ENCODE data around the gene SEMA5A.

SEMA5A gene

DNA sequence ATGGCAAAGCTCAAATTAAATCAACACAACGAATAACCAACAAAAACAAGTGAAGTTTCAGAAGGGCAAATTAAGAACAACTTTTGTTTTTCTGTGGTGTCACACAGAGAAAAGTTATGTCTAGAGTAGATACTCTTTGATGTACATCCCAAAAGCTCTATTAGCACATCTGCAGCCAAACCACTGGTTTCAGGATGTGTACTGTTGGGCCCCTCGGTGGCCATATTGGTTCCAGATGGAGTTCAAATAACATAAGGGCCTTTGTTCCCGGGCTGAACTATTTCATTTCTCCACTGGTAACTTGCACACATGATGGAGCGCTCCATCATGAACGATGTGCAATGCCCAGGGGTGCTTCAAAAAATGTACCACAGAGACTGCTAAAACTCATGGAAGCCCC, 126.1 kb downstream of the SEMA5A start:
- Histone ChIP-seq H3K79me1 (replicated peaks; ENCODE audit: low read length, poor library complexity, severe bottlenecking) (peaks cover 27% of the 10 kb centered on the region), H2BK12ac (ENCODE audit: low read length in 2 of 2) (no peak overlapping the region), H4K8ac (ENCODE audit: low read length) (no peak overlapping the region), H3K14ac (ENCODE audit: low read length in 2 of 2) (no peak overlapping the region), H3K4me3 (ENCODE audit: insufficient read depth in 1 of 2, low read depth in 1 of 2, low read length in 2 of 2) (no peak overlapping the region), H2AFZ (ENCODE audit: low read depth, low read length) (no peak overlapping the region), H2AK5ac (ENCODE audit: low read length, severe bottlenecking) (peak overlapping the region; percentile 62), H3K9ac (ENCODE audit: low read length) (no peak overlapping the region), H3K27me3 (ENCODE audit: control insufficient read depth in 1 of 2, insufficient read depth in 1 of 2, low read length in 2 of 2) (no peaks in the 10 kb centered on the region), H3K36me3 (ENCODE audit: control insufficient read depth in 1 of 2, insufficient read depth in 2 of 2, low read depth in 1 of 2, low read length in 2 of 2) (peaks cover 0 to 9% of the 10 kb centered on the region in 2 experiments), H2BK15ac (ENCODE audit: low read depth, poor library complexity, severe bottlenecking) (no peak overlapping the region), H3K4me2 (ENCODE audit: low read length, poor library complexity, severe bottlenecking) (no peak overlapping the region), H3K9me3 (ENCODE audit: control insufficient read depth, low read length) (peaks cover 14% of the 10 kb centered on the region), H3K4me1 (ENCODE audit: control insufficient read depth, insufficient read depth, low read depth, low read length) (peaks cover 3% of the 10 kb centered on the region), H3K4ac (ENCODE audit: low read depth in 1 of 2, low read length in 2 of 2) (no peak overlapping the region), H4K91ac (ENCODE audit: low read length) (no peak overlapping the region), H3K27ac (ENCODE audit: low read length, poor library complexity, severe bottlenecking) (no peak overlapping the region), H3K23ac (ENCODE audit: low read length in 2 of 2) (no peak overlapping the region), H2BK5ac (ENCODE audit: low read depth, low read length, poor library complexity, severe bottlenecking) (no peak overlapping the region), H2BK120ac (ENCODE audit: low read depth, low read length) (no peak overlapping the region), H3K18ac (ENCODE audit: low read depth in 1 of 2, low read length in 2 of 2) (no peak overlapping the region)
- 96% methylated on average over 5 of the region's 5 CpGs for WGBS
- no peak for DNase-seq

DNA sequence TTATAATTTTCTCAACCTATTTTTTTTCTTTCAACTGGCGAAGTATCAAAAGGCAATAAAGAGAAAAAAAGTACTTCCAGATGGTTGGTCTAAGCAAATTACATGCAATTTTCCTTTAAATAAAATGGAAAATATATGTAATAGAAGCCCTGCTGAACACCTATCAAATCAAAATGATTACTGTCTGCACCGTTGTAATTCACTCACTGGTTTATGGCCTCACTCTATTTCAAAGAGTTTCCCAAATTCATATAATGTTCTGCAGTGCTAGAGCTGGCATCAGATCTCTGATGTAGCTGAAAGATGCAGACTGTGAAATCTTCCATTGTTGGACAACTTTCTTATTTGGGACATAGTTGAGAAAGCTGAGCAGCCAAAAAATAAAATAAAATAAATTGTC, 130.3 kb downstream of the SEMA5A start:
- no CpG with 5 or more reads among the region's 2 CpGs for WGBS
- no peak overlapping the region for H3K18ac ChIP-seq (ENCODE audit: low read depth in 1 of 2, low read length in 2 of 2)
- H2AFZ ChIP-seq (ENCODE audit: low read depth, low read length), result no peak overlapping the region
- H3K4me2 ChIP-seq (ENCODE audit: low read length, poor library complexity, severe bottlenecking), result no peak overlapping the region
- no peak overlapping the region for H3K23ac ChIP-seq (ENCODE audit: low read length in 2 of 2)
- H2BK15ac ChIP-seq (ENCODE audit: low read depth, poor library complexity, severe bottlenecking), result no peak overlapping the region
- H4K8ac ChIP-seq (ENCODE audit: low read length), result no peak overlapping the region
- no peak overlapping the region for H3K9ac ChIP-seq (ENCODE audit: low read length)
- peaks cover 26% of the 10 kb centered on the region for H3K79me1 ChIP-seq (replicated peaks; ENCODE audit: low read length, poor library complexity, severe bottlenecking)
- no peak overlapping the region for H3K27ac ChIP-seq (ENCODE audit: low read length, poor library complexity, severe bottlenecking)
- no peak overlapping the region for H2BK120ac ChIP-seq (ENCODE audit: low read depth, low read length)
- H2BK12ac ChIP-seq (ENCODE audit: low read length in 2 of 2), result no peak overlapping the region
- H3K4me1 ChIP-seq (ENCODE audit: control insufficient read depth, insufficient read depth, low read depth, low read length), result peaks cover 4% of the 10 kb centered on the region
- H2AK5ac ChIP-seq (ENCODE audit: low read length, severe bottlenecking), result no peak overlapping the region
- no peak overlapping the region for H4K91ac ChIP-seq (ENCODE audit: low read length)
- H3K4ac ChIP-seq (ENCODE audit: low read depth in 1 of 2, low read length in 2 of 2), result no peak overlapping the region
- no peak for DNase-seq
- peaks cover 0 to 13% of the 10 kb centered on the region in 2 experiments for H3K36me3 ChIP-seq (ENCODE audit: control insufficient read depth in 1 of 2, insufficient read depth in 2 of 2, low read depth in 1 of 2, low read length in 2 of 2)
- no peak overlapping the region for H2BK5ac ChIP-seq (ENCODE audit: low read depth, low read length, poor library complexity, severe bottlenecking)
- H3K4me3 ChIP-seq (ENCODE audit: insufficient read depth in 1 of 2, low read depth in 1 of 2, low read length in 2 of 2), result no peak overlapping the region
- H3K27me3 ChIP-seq (ENCODE audit: control insufficient read depth in 1 of 2, insufficient read depth in 1 of 2, low read length in 2 of 2), result no peaks in the 10 kb centered on the region
- peaks cover 14% of the 10 kb centered on the region for H3K9me3 ChIP-seq (ENCODE audit: control insufficient read depth, low read length)
- no peak overlapping the region for H3K14ac ChIP-seq (ENCODE audit: low read length in 2 of 2)

DNA sequence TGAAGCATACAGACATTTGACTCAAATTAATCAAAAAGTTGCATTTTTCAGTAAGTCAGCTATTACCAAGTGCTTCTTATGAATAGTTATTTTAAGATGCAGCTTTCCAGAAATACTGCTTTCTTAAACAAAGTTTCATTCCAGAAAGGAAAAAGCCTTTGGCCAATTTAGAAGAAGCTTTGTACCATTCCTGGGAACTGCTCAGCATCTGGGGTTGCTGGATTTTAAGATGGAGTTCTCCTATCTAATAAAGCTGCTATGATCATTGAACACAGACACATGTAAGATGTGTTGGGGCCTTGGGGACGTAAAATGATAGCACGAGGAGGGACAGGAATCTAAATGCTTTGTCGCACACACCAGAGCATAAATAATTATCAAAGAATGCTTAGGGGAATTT, 130.8 kb downstream of the SEMA5A start:
- no peak overlapping the region for H3K23ac ChIP-seq (ENCODE audit: low read length in 2 of 2)
- H3K14ac ChIP-seq (ENCODE audit: low read length in 2 of 2), result no peak overlapping the region
- H3K27me3 ChIP-seq (ENCODE audit: control insufficient read depth in 1 of 2, insufficient read depth in 1 of 2, low read length in 2 of 2), result no peaks in the 10 kb centered on the region
- H3K27ac ChIP-seq (ENCODE audit: low read length, poor library complexity, severe bottlenecking), result no peak overlapping the region
- no peak overlapping the region for H3K9ac ChIP-seq (ENCODE audit: low read length)
- no peak overlapping the region for H2BK12ac ChIP-seq (ENCODE audit: low read length in 2 of 2)
- no peak overlapping the region for H3K4me2 ChIP-seq (ENCODE audit: low read length, poor library complexity, severe bottlenecking)
- H3K9me3 ChIP-seq (ENCODE audit: control insufficient read depth, low read length), result peaks cover 14% of the 10 kb centered on the region
- H3K36me3 ChIP-seq (ENCODE audit: control insufficient read depth in 1 of 2, insufficient read depth in 2 of 2, low read depth in 1 of 2, low read length in 2 of 2), result peaks cover 0 to 13% of the 10 kb centered on the region in 2 experiments
- no peak overlapping the region for H3K4ac ChIP-seq (ENCODE audit: low read depth in 1 of 2, low read length in 2 of 2)
- H4K91ac ChIP-seq (ENCODE audit: low read length), result no peak overlapping the region
- H2BK5ac ChIP-seq (ENCODE audit: low read depth, low read length, poor library complexity, severe bottlenecking), result no peak overlapping the region
- H2AK5ac ChIP-seq (ENCODE audit: low read length, severe bottlenecking), result no peak overlapping the region
- no peak overlapping the region for H3K4me3 ChIP-seq (ENCODE audit: insufficient read depth in 1 of 2, low read depth in 1 of 2, low read length in 2 of 2)
- no peak for DNase-seq
- no peak overlapping the region for H2BK120ac ChIP-seq (ENCODE audit: low read depth, low read length)
- H2BK15ac ChIP-seq (ENCODE audit: low read depth, poor library complexity, severe bottlenecking), result no peak overlapping the region
- no peak overlapping the region for H4K8ac ChIP-seq (ENCODE audit: low read length)
- H3K79me1 ChIP-seq (replicated peaks; ENCODE audit: low read length, poor library complexity, severe bottlenecking), result peaks cover 27% of the 10 kb centered on the region
- no CpG with 5 or more reads among the region's 3 CpGs for WGBS
- no peak overlapping the region for H2AFZ ChIP-seq (ENCODE audit: low read depth, low read length)
- peaks cover 5% of the 10 kb centered on the region for H3K4me1 ChIP-seq (ENCODE audit: control insufficient read depth, insufficient read depth, low read depth, low read length)
- H3K18ac ChIP-seq (ENCODE audit: low read depth in 1 of 2, low read length in 2 of 2), result no peak overlapping the region

DNA sequence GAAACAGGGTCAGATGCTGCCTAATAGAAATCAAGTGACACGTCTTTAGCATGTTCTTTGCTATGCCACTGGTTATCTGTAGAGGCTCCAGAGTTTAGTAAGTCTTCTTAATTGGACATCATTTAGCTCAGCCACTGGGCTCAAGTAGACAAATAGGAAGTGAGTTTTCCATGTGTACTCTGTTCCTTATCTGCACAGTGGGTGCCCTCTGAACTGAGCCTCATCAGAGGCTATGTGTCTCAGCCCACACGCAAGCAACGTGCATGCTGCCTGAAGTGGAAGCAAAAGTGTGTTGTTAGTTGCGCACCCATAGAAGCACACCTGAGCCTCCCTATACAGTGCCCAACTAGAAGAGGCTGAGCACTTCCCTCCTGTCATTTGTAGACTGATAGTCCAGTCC, 134.7 kb downstream of the SEMA5A start:
- H3K23ac ChIP-seq (ENCODE audit: low read length in 2 of 2), result peak overlapping the region in 1 of 2 experiments; percentile 93
- peaks cover 21% of the 10 kb centered on the region for H3K79me1 ChIP-seq (replicated peaks; ENCODE audit: low read length, poor library complexity, severe bottlenecking)
- H3K14ac ChIP-seq (ENCODE audit: low read length in 2 of 2), result no peak overlapping the region
- no peaks in the 10 kb centered on the region for H3K27me3 ChIP-seq (ENCODE audit: control insufficient read depth in 1 of 2, insufficient read depth in 1 of 2, low read length in 2 of 2)
- H2BK120ac ChIP-seq (ENCODE audit: low read depth, low read length), result no peak overlapping the region
- H2BK5ac ChIP-seq (ENCODE audit: low read depth, low read length, poor library complexity, severe bottlenecking), result no peak overlapping the region
- H2BK15ac ChIP-seq (ENCODE audit: low read depth, poor library complexity, severe bottlenecking), result no peak overlapping the region
- H3K9me3 ChIP-seq (ENCODE audit: control insufficient read depth, low read length), result no peaks in the 10 kb centered on the region
- peaks cover 0 to 4% of the 10 kb centered on the region in 2 experiments for H3K36me3 ChIP-seq (ENCODE audit: control insufficient read depth in 1 of 2, insufficient read depth in 2 of 2, low read depth in 1 of 2, low read length in 2 of 2)
- H3K4me3 ChIP-seq (ENCODE audit: insufficient read depth in 1 of 2, low read depth in 1 of 2, low read length in 2 of 2), result no peak overlapping the region
- H3K4me2 ChIP-seq (ENCODE audit: low read length, poor library complexity, severe bottlenecking), result no peak overlapping the region
- H3K4ac ChIP-seq (ENCODE audit: low read depth in 1 of 2, low read length in 2 of 2), result no peak overlapping the region
- DNase-seq, result no peak
- H3K18ac ChIP-seq (ENCODE audit: low read depth in 1 of 2, low read length in 2 of 2), result no peak overlapping the region
- H2BK12ac ChIP-seq (ENCODE audit: low read length in 2 of 2), result peak overlapping the region; percentile 63 to 73
- H3K27ac ChIP-seq (ENCODE audit: low read length, poor library complexity, severe bottlenecking), result no peak overlapping the region
- H4K91ac ChIP-seq (ENCODE audit: low read length), result no peak overlapping the region
- no peak overlapping the region for H4K8ac ChIP-seq (ENCODE audit: low read length)
- peaks cover 10% of the 10 kb centered on the region for H3K4me1 ChIP-seq (ENCODE audit: control insufficient read depth, insufficient read depth, low read depth, low read length)
- no peak overlapping the region for H2AFZ ChIP-seq (ENCODE audit: low read depth, low read length)
- 83% methylated on average over 4 of the region's 4 CpGs for WGBS
- H3K9ac ChIP-seq (ENCODE audit: low read length), result no peak overlapping the region
- H2AK5ac ChIP-seq (ENCODE audit: low read length, severe bottlenecking), result peak overlapping the region; percentile 81

All from mesenchymal stem cell (in vitro differentiated cells and primary cell).